A673 (cell line): Measurements from ENCODE around the gene TAF3. TPM values are rescaled to one million over a fixed set of nuclear protein-coding genes. Genes with fewer than 3 reads are reported as not detected.

Experiments
- BruUV-seq: library from RNA; stranded (reverse); fragments of 400-500 nt; replicated peaks from 2 replicates; lab custom pipeline; 2021; lab: Mats Ljungman, UMichigan
- CTCF ChIA-PET: fragments of 300-600 bp; sonication (Branson Sonifier 250); formaldehyde crosslinking; loops from one replicate; lab custom pipeline; 2022; ENCODE audit warnings: antibody characterized with exemption; lab: Charles Lee
- POLR2A ChIA-PET: fragments of 300-600 bp; sonication (Branson Sonifier 250); formaldehyde crosslinking; loops from one replicate; lab custom pipeline; 2022; ENCODE audit warnings: antibody characterized with exemption; ENCODE audit not compliant: low non-redundant PET; lab: Charles Lee
- DNase-seq: peaks from one replicate; pipeline ENCODE4 v3.0.0-alpha.2; 2015; ENCODE audit warnings: low spot score
- H3K27ac ChIP-seq: fragments of 200-600 bp; sonication (generic); 2 replicates; pipeline ENCODE4 v1.5.1; 2016; ENCODE audit warnings: mixed run types, low read depth, mild to moderate bottlenecking, mixed read lengths, antibody characterized with exemption, low read length; ENCODE audit not compliant: poor library complexity, severe bottlenecking
- H3K27me3 ChIP-seq: fragments of 200-600 bp; sonication (generic); replicated peaks from 2 replicates; pipeline ENCODE4 v1.6.1; 2017; ENCODE audit warnings: mixed run types, low read depth, mild to moderate bottlenecking, mixed read lengths, antibody characterized with exemption, low read length; ENCODE audit not compliant: insufficient read depth, poor library complexity
- H3K36me3 ChIP-seq: fragments of 200-600 bp; sonication (generic); 2 replicates; pipeline ENCODE4 v1.6.1; 2016; ENCODE audit warnings: mixed run types, mild to moderate bottlenecking, mixed read lengths, antibody characterized with exemption, low read length; ENCODE audit not compliant: insufficient read depth, poor library complexity, severe bottlenecking
- H3K4me1 ChIP-seq: fragments of 200-600 bp; sonication (generic); 2 replicates; pipeline ENCODE4 v1.6.1; 2017; ENCODE audit warnings: mixed run types, mild to moderate bottlenecking, mixed read lengths, antibody characterized with exemption, low read length; ENCODE audit not compliant: insufficient read depth, poor library complexity, severe bottlenecking
- H3K4me3 ChIP-seq: fragments of 200-600 bp; sonication (generic); 2 replicates; pipeline ENCODE4 v1.5.1; 2016; ENCODE audit warnings: low read depth, mixed run types, mild to moderate bottlenecking, mixed read lengths, low read length; ENCODE audit not compliant: poor library complexity, severe bottlenecking
- H3K9me3 ChIP-seq: fragments of 200-600 bp; sonication (generic); 2 replicates; pipeline ENCODE4 v1.6.1; 2016; ENCODE audit warnings: mixed run types, low read depth, mild to moderate bottlenecking, mixed read lengths, antibody characterized with exemption, low read length; ENCODE audit not compliant: poor library complexity, severe bottlenecking
- EZH2 ChIP-seq: fragments of 200-600 bp; sonication (generic); IDR thresholded peaks from 2 replicates; pipeline ENCODE4 v1.6.1; 2017; ENCODE audit warnings: borderline replicate concordance, low read depth, mild to moderate bottlenecking, mixed read lengths, antibody characterized with exemption, low read length; ENCODE audit not compliant: poor library complexity, severe bottlenecking
- intact Hi-C: fragments of 100-400 bp; cut with micrococcal nuclease; formaldehyde crosslinking; loops from one replicate; pipeline ENCODE4 v1.10.0; 2022; ENCODE audit not compliant: unreplicated experiment
- total RNA-seq: library from RNA; stranded (reverse); gene quantifications from 2 replicates; pipeline ENCODE4 v1.2.3, GENCODE V29; 2021
- TF ChIP-seq, protein P1 (sequence below): fragments of 300-800, 200-600 bp; sonication (generic); conservative IDR thresholded peaks from 2 replicates; pipeline ENCODE4 v1.5.1; 2017; ENCODE audit warnings: low read depth, mild to moderate bottlenecking, antibody characterized with exemption, low read length, moderate library complexity, mixed read lengths

The TAF3 gene
- total RNA-seq, 1 experiment from 2014 or later, result 14.0 TPM

DNA sequence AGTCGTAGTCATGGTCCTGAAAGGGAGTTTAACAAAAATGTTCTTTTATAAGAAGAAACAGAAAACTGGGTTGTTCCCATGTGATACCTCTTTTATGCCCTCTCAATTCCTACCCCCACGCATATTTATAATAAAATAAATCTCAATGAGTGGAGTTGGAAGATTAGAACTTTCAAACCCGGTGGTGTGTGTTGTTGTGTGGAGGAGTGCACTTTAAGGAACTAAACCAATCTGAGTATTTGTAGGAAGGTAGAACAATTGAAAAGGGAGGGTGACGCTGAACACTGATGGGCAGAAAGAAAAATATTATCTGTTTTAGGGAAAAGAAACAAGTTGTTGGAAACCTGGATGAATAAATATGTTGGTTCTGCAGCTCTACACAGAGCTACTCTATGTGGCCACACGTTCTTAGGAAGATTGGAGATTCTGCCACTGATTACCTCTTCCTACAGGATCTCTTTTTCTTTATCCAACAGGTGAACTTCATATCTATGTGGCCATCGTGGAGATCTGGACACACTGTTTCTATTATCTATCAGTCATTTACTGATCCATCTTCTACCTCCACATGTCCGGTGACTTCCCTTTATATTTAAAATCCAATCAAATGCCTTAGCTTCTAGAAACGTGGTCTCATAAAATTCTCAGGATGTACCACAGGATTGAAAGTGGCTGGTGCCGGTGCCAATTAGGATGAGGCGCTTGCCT is 223.1 kb downstream of the TAF3 start:
- no peaks in the 10 kb centered on the region for H3K4me1 ChIP-seq
- ChIA-PET CTCF (no interaction called here), POLR2A (no interaction called here)
- no peaks in the 10 kb centered on the region for H3K36me3 ChIP-seq
- BruUV-seq, result no TSS peak
- no peak overlapping the region for H3K4me3 ChIP-seq
- TF ChIP-seq EZH2, result peak; percentile 58
- TF ChIP-seq, protein P1, sequence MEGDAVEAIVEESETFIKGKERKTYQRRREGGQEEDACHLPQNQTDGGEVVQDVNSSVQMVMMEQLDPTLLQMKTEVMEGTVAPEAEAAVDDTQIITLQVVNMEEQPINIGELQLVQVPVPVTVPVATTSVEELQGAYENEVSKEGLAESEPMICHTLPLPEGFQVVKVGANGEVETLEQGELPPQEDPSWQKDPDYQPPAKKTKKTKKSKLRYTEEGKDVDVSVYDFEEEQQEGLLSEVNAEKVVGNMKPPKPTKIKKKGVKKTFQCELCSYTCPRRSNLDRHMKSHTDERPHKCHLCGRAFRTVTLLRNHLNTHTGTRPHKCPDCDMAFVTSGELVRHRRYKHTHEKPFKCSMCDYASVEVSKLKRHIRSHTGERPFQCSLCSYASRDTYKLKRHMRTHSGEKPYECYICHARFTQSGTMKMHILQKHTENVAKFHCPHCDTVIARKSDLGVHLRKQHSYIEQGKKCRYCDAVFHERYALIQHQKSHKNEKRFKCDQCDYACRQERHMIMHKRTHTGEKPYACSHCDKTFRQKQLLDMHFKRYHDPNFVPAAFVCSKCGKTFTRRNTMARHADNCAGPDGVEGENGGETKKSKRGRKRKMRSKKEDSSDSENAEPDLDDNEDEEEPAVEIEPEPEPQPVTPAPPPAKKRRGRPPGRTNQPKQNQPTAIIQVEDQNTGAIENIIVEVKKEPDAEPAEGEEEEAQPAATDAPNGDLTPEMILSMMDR, result no peak
- H3K9me3 ChIP-seq, result no peaks in the 10 kb centered on the region
- intact Hi-C loops, result no loop called here
- DNase-seq, result no peak
- no peak overlapping the region for H3K27ac ChIP-seq
- peaks cover 100% of the 10 kb centered on the region for H3K27me3 ChIP-seq

DNA sequence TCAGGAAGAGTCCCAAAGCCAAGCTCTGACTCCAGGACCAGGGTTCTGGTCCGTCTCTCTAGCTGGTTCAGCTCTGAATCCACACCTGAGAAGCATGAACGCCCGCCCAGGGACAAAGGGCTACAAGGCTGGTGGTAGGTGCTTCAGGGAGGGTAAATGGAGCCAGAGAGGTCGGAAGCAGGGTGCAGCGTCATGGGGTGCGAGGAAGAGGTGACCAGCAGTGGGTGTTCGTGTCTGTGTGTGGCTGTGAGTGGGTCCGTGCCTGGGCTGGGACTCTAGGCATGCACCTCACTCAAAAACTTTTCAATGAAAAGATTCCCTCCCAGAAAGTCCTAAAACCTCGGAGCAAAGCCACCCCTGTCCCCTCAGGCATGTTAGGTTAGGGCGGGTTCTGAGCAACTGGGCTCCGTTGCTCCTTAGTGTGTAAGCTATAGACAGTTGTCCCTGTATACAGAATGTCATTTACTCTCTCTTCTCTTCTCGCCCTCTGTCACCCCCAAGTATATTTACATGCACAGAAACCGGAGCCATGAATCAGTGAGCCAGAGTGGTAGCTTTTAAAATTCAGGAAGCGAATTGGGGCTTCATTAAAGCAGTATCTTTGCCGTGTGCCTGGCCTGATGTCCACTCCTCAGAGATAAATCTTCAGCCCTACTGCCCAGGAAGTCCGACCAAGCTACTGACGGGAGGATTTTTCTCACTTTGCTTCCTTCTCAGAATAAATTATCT is 223.9 kb downstream of the TAF3 start:
- H3K27me3 ChIP-seq, result peaks cover 100% of the 10 kb centered on the region
- CTCF ChIA-PET, result no interaction called here

DNA sequence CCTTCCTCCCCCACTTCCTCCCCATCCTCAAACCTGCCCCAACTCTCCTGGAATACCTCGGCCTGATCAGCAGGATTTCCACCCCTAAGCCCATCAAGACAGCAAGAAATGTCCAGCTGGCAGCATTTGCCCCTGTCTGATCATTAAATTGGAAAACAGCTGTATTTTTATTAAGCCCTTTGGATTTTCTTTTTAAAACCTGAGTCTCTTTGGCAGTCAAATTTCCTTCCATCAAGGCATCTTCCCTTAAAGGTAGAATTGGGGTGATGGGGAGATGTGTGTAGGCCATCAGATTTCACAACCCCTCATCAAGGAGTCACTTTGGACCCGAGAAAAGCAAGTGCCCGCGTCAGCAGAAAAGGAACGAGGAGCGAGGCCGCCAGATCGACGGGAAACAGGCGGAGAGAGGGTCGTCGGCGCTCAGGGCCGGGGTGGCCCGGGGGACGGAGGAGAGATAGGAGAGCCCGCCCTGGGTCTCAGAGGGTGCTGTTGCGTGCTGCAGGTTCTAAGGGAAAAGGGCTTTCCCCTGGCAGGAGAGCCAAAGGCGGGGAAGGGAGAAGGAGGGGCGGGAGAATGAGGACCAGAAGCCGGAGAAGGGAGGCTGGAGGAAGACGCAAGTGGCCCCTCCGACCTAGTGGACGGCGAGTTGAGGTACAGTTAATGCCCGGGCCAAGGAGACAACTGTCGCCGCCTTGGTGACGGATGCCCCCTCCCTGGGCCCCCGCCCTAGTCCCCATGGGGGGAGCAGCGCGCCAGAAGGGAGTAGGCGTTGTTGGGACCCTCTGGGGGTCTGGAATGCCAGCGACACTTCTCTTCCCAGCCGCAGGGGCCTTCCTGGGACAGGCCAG is 224.6 kb downstream of the TAF3 start:
- CTCF ChIA-PET, result no interaction called here
- no peaks in the 10 kb centered on the region for H3K4me1 ChIP-seq
- peaks cover 100% of the 10 kb centered on the region for H3K27me3 ChIP-seq
- intact Hi-C loops, result no loop called here
- no peak for TF ChIP-seq EZH2
- TF ChIP-seq, protein P1, result no peak
- POLR2A ChIA-PET, result no interaction called here
- no peak overlapping the region for H3K27ac ChIP-seq
- no peaks in the 10 kb centered on the region for H3K36me3 ChIP-seq
- H3K4me3 ChIP-seq, result no peak overlapping the region
- BruUV-seq, result no TSS peak
- no peaks in the 10 kb centered on the region for H3K9me3 ChIP-seq
- DNase-seq, result no peak

More for the DNA sequence above, 223.9 kb downstream of the TAF3 start:
- intact Hi-C loops, result no loop called here
- H3K4me1 ChIP-seq, result no peaks in the 10 kb centered on the region
- no peak for DNase-seq
- no peaks in the 10 kb centered on the region for H3K9me3 ChIP-seq
- H3K36me3 ChIP-seq, result no peaks in the 10 kb centered on the region
- BruUV-seq, result no TSS peak
- no peak overlapping the region for H3K4me3 ChIP-seq
- H3K27ac ChIP-seq, result no peak overlapping the region
- POLR2A ChIA-PET, result no interaction called here
- TF ChIP-seq, protein P1, result no peak
- peak; percentile 60 for TF ChIP-seq EZH2
